ENCODE data around the gene DYNC2H1.
A peak's percentile ranks its signal among the peaks of the same experiment; 100 is the strongest.

DYNC2H1 gene

DNA sequence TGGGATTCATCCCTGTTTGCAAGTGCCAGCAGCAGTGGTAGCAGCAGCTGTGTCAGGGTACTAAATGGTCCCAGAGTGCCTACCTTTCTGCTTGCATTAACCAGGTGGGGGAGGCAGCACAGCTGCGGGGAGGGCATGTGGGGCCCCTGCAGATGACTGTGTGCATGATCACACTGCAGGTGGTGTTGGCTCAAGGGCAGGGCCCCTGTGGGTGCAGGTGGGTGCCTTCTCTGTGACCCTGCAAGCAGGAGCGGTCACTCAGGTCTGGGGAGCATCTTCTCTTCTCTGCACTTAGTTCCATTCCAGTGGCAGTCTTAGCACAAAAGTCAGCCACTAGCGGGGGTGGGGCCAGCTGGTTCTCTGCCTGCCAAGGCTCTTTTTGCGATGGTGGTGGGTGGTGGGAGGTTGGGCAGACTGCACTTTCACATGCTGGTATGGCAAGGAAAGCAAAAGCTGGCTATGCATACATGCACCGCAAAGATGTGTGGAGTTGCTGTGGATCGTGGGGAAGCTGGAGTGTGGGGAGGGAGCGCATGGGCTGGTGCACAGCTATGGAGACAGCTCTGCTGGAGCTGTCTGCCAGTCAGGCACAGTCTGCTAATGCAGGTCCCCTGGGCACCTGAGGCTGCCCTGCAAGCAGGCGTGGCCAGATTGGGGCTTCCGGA, 157.1 kb downstream of the DYNC2H1 start:
- no peak for DNase-seq
- intact Hi-C loops (cut with DNase I), result no loop called here

GRCh38 chr11:103272876-103273275, 163.7 kb downstream of the DYNC2H1 start:
- intact Hi-C loops (cut with DNase I), result no loop called here
- no peak for DNase-seq

GRCh38 chr11:103274025-103274424, 164.8 kb downstream of the DYNC2H1 start:
- no peak for DNase-seq
- intact Hi-C loops (cut with DNase I), result no loop called here

- DNase-seq, result no peak
- intact Hi-C loops (cut with DNase I), result no loop called here
Measured at GRCh38 chr11:103279821-103280220, 170.6 kb downstream of the DYNC2H1 start.

- no peak for DNase-seq
- intact Hi-C loops (cut with DNase I), result no loop called here
Measured at GRCh38 chr11:103281301-103281700, 172.1 kb downstream of the DYNC2H1 start.

DNA sequence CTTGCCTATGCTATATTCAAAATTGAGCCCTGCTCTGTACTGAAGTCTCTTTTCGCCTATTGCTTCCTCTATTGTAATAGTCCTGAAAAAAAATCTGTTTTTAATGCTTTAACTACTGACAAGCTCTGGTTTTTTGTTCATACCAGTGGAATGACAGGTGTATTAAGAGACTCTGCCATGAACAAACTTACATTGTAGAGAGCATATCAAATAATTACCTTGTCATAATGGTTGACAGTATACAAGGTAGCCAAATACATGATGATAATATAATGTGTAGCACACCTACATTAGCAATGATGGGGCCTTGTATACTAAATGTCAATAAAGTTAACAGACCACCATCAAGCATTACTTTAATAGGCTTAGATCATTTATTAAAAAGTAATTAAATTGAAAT, 175.0 kb downstream of the DYNC2H1 start:
- no peak for DNase-seq
- intact Hi-C loops (cut with DNase I), result no loop called here

- intact Hi-C loops (cut with DNase I), result no loop called here
- no peak for DNase-seq
Measured at GRCh38 chr11:103294516-103294915, 185.3 kb downstream of the DYNC2H1 start.

GRCh38 chr11:103295704-103296103, 186.5 kb downstream of the DYNC2H1 start:
- intact Hi-C loops (cut with DNase I), result no loop called here
- DNase-seq, result no peak

- DNase-seq, result no peak
- intact Hi-C loops (cut with DNase I), result no loop called here
Measured at GRCh38 chr11:103297900-103298299, 188.7 kb downstream of the DYNC2H1 start.

DNA sequence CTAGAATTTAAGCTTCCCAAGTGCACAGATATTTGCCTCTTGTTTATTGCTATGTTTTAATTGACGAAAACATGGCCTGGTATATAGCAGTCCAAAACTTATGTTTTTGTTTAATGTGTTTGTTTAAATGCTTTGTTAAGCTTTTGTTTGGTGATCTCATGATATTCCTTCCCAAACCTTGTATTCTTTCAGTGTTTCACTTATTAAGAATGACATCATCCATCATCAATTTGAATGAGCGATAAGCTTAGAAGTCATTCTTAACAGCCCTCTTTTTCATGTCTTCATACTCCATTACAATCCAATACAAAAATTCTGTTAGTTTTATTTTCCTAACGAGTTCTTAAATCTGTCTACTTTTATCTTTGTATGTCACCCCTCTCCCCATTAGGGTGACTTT, 206.0 kb downstream of the DYNC2H1 start:
- no peak for DNase-seq
- intact Hi-C loops (cut with DNase I), result no loop called here

- intact Hi-C loops (cut with DNase I), result no loop called here
Measured at GRCh38 chr11:103317118-103317517, 207.9 kb downstream of the DYNC2H1 start.

DNA sequence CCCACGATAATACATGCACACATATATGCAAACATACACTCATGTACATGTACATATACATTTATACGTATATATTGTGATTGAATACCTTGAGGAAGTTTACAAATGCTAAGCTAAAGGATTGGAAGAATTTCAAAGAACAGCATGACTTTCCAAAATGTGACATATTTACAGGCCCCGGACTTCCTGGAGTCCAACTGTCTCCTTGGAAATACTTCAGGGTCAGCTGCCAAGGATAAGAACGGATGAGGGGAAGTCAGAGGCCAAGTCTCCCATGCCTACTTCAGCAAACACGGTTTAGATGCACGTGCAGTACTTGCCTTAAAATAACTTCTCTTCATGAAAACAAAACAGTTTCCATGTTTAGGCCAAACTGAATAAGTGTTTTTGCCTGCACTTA, 213.6 kb downstream of the DYNC2H1 start:
- no peak for DNase-seq
- intact Hi-C loops (cut with DNase I), result no loop called here

More at GRCh38 chr11:103317118-103317517, 207.9 kb downstream of the DYNC2H1 start:
- no peak for DNase-seq

GRCh38 chr11:103325686-103326069, 216.5 kb downstream of the DYNC2H1 start:
- intact Hi-C loops (cut with DNase I), result no loop called here

DNA sequence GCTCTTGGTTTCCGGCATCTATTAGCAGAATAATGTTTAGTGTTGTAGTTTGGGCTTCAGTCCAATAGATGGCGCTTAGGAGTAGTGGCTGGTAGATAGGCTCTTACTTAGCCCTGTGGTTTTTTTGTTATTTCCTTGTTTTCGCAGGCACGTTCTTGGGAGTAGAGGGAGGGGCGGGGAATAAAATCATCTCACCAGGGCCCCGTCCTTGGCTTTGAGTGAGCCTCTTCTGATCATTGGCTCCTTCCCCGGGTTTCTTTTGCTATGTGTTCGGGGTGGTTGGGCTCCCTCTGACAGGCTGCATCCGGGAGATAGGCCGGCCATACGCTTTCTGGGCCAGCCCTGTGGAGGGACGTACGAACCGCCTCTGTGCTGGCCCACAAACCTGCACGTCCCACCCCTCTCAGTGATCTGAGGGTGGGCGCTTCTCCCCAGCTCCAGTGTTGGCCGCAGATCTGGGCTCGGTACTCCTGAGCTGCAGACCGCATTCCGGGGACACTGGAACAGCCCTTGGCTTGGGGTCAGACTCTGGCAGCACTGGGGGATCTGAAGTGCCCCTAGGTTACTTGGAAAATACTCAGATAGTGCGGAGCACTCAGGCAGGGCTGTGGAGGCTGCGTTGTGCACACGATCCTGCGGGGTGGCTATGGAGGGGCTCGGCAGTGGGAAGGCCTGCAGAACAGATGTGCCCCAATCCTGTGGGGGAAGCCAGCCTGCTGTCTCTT, 217.0 kb downstream of the DYNC2H1 start:
- intact Hi-C loops (cut with DNase I), result no loop called here
- DNase-seq, result peak in 16 of 42 donors; percentile 11 to 68 (median 36)

More at GRCh38 chr11:103325686-103326069, 216.5 kb downstream of the DYNC2H1 start:
- no peak for DNase-seq

GRCh38 chr11:103327721-103328120, 218.5 kb downstream of the DYNC2H1 start:
- intact Hi-C loops (cut with DNase I), result no loop called here
- DNase-seq, result no peak

GRCh38 chr11:103332409-103332808, 223.2 kb downstream of the DYNC2H1 start:
- DNase-seq, result no peak
- intact Hi-C loops (cut with DNase I), result no loop called here

DNA sequence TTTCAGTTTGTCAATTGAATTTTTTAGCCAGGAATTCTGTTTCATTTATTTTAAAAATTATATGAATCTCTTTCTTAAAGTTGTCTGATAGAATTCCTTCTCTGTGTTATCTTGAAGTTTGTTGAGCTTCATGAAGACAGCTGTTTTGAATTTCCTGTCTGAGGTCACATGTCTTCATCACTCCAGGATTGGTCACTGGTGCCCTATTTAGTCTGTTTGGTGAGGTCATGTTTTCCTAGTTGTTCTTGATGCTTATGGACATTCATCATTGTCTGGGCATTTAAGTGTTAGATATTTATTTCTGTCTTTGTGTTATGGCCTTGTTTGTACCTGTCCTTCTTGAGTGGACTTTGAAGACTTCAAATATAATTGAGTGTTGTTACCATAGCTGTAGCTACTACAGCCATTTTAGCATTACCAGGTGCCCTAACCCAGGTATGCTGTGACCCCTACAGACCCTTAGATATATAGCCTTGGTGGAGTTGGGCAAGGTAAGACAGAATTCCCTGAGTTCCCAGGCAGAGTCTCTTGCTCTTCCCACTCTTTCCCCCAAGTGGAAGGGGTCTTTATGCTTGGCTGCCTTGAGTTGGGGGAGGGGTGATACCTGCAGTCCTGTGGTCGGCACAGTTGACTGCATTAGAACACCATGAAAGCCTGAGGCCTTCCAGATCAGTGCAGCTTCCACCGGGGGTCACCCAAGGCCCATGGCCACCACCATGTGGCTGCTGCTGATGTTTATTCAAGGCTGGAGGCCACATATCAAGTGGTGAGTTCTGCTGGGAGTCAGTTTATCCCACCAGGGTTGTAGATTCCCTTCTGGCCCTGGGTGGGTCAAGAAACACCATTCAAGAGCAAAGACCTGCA, 229.6 kb downstream of the DYNC2H1 start:
- intact Hi-C loops (cut with DNase I), result no loop called here
- DNase-seq, result no peak

DNA sequence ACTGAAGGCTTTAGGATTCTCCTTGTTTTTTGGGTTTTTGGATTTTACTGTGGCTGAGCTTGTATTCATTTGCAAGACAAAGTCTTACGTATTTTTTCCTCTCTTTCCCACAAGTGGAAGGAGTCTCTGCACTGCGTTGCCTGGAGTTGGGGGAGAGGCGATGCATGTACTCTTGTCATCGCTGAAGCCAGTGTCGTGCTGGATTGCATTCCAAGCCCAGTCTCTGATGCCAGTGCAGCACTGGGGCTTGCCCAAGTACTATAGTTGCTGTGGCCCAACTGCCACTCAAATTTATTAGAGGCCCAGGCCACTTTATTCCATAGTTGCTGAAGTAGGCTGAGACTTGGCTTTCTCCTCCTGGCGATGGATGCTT, 230.2 kb downstream of the DYNC2H1 start:
- intact Hi-C loops (cut with DNase I), result no loop called here

DNA sequence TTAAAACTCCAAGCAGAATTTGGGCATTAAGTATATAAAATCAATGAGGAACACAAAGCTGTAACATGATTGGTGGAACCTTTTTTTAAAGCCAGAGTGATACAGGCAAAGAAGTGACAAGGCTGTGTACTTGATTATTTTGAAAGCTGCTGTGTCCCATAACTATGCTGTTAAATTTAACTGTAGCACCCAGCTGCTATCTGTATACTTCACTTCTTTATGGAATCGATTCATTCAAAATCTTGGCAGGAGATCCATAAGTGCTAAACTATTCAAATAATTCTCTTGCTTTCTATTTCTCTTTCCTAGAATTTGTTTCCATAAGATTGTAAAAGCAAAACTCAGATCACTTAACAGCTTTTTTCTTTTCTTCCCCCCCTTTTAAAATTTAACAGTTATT, 231.7 kb downstream of the DYNC2H1 start:
- DNase-seq, result no peak
- intact Hi-C loops (cut with DNase I), result no loop called here

More for the DNA sequence above, 230.2 kb downstream of the DYNC2H1 start:
- DNase-seq, result no peak

- no peak for DNase-seq
- intact Hi-C loops (cut with DNase I), result no loop called here
Measured at GRCh38 chr11:103344886-103345285, 235.7 kb downstream of the DYNC2H1 start.
